Keratinocyte (primary cell): ENCODE data around the gene GRK4. TPM values are rescaled to one million over a fixed set of nuclear protein-coding genes. Genes with fewer than 3 reads are reported as not detected.

ENCODE experiments used
- DNase-seq: peaks from one replicate; pipeline ENCODE4 v3.0.0-alpha.2; 2011; ENCODE audit warnings: low read depth, missing footprints, low spot score
- FAIRE-seq: peaks from 2 replicates; lab custom pipeline; 2011; peaks lifted over from hg19 to GRCh38; lab: Jason Lieb, UNC
- H2AFZ ChIP-seq: 2 replicates; pipeline ENCODE4 v1.6.0; 2012; ENCODE audit warnings: low read length, control low read depth, inconsistent platforms; ENCODE audit not compliant: control insufficient read depth
- H3K27ac ChIP-seq: 2 replicates; pipeline ENCODE4 v1.5.1; 2011; ENCODE audit warnings: low read length; ENCODE audit not compliant: control insufficient read depth, insufficient read depth
- H3K27me3 ChIP-seq: 3 replicates; pipeline ENCODE4 v1.6.0; 2011; ENCODE audit warnings: low read length; ENCODE audit not compliant: control insufficient read depth, insufficient read depth; ENCODE audit errors: extremely low read depth
- H3K36me3 ChIP-seq, 2 experiments: 2 replicates in 1 of 2; 3 replicates in 1 of 2; pipeline ENCODE4 v1.5.1; 2011; ENCODE audit warnings: low read length in 2 of 2, mild to moderate bottlenecking in 1 of 2; ENCODE audit not compliant: control insufficient read depth in 2 of 2, insufficient read depth in 2 of 2; ENCODE audit errors: extremely low read depth in 1 of 2
- H3K4me1 ChIP-seq: 3 replicates; pipeline ENCODE4 v1.5.1; 2011; ENCODE audit warnings: low read length; ENCODE audit not compliant: control insufficient read depth, insufficient read depth; ENCODE audit errors: extremely low read depth
- H3K4me2 ChIP-seq: 3 replicates; pipeline ENCODE4 v1.6.0; 2011; ENCODE audit warnings: low read depth, low read length; ENCODE audit not compliant: control insufficient read depth, insufficient read depth; ENCODE audit errors: extremely low read depth
- H3K4me3 ChIP-seq, 3 experiments: fragments of 200-600 bp in 1 of 3; sonication (generic) in 1 of 3; 2 replicates in 2 of 3; 3 replicates in 1 of 3; pipeline ENCODE4 v1.5.1; 2011 to 2016; ENCODE audit warnings: low read length in 3 of 3, mild to moderate bottlenecking in 3 of 3, control low read depth in 2 of 3, inconsistent platforms in 1 of 3, low read depth in 1 of 3, mixed read lengths in 1 of 3, mixed run types in 1 of 3, moderate library complexity in 1 of 3; ENCODE audit not compliant: control insufficient read depth in 2 of 3, insufficient read depth in 2 of 3; ENCODE audit errors: extremely low read depth in 1 of 3
- H3K79me2 ChIP-seq: 2 replicates; pipeline ENCODE4 v1.6.0; 2012; ENCODE audit warnings: low read length; ENCODE audit not compliant: control insufficient read depth, insufficient read depth
- H3K9ac ChIP-seq: 3 replicates; pipeline ENCODE4 v1.6.0; 2011; ENCODE audit warnings: low read length; ENCODE audit not compliant: control insufficient read depth, insufficient read depth; ENCODE audit errors: extremely low read depth
- H3K9me1 ChIP-seq: 3 replicates; pipeline ENCODE4 v1.6.0; 2011; ENCODE audit warnings: low read length; ENCODE audit not compliant: control insufficient read depth, insufficient read depth; ENCODE audit errors: extremely low read depth
- H3K9me3 ChIP-seq: 2 replicates; pipeline ENCODE4 v1.5.1; 2012; ENCODE audit warnings: low read depth, low read length; ENCODE audit not compliant: control insufficient read depth
- H4K20me1 ChIP-seq: 3 replicates; pipeline ENCODE4 v1.6.0; 2011; ENCODE audit warnings: low read length; ENCODE audit not compliant: control insufficient read depth, insufficient read depth; ENCODE audit errors: extremely low read depth
- CTCF ChIP-seq, 3 experiments: IDR thresholded peaks in 1 of 3; conservative IDR thresholded peaks in 1 of 3; optimal IDR thresholded peaks in 1 of 3; 2 replicates in 2 of 3; 3 replicates in 1 of 3; pipeline versions ENCODE3 to v1.5.1; 2011; ENCODE audit warnings: low read length in 3 of 3, mild to moderate bottlenecking in 3 of 3, moderate library complexity in 2 of 3, control low read depth in 1 of 3, inconsistent platforms in 1 of 3; ENCODE audit not compliant: insufficient read depth in 2 of 3; ENCODE audit errors: extremely low read depth in 1 of 3
- EZH2 ChIP-seq: IDR thresholded peaks from one replicate; pipeline ENCODE4 v1.6.1; 2012; ENCODE audit warnings: inconsistent platforms, mild to moderate bottlenecking, low read length, moderate library complexity
- dilution Hi-C: fragments of 300-500 bp; cut with MboI; formaldehyde crosslinking; loops from one replicate; pipeline ENCODE4 v1.7.0; 2020; ENCODE audit warnings: low sequenced_read_pairs; ENCODE audit not compliant: extremely low pct_ligation_motif_present
- polyA plus RNA-seq, 5 experiments: library from polyadenylated mRNA; depleted of rRNA in 3 of 5; stranded (reverse) in 3 of 5; stranded (forward) in 1 of 5; unstranded in 1 of 5; fragments of >200 nt; gene quantifications; 1 replicate in 1 of 5; 2 replicates in 3 of 5; 3 replicates in 1 of 5; pipeline versions ENCODE4 v1.2.1 to v1.2.3, GENCODE V29; 2011 to 2012; ENCODE audit warnings: missing spikeins in 2 of 5, low read depth in 1 of 5, low replicate concordance in 1 of 5

Gene GRK4
- polyA plus RNA-seq, 1 donor (not counting 4 experiments of a cell fraction or from before 2014, with no cell fraction given): 4.3 TPM

- peak; percentile 41 for FAIRE-seq
- no peaks in the 10 kb centered on the region for H3K27me3 ChIP-seq
- no peaks in the 10 kb centered on the region for H3K9me3 ChIP-seq
- no peak overlapping the region for H3K4me3 ChIP-seq
- H2AFZ ChIP-seq: no peak overlapping the region
- peak overlapping the region; percentile 99 for H3K27ac ChIP-seq
- H3K9me1 ChIP-seq: no peaks in the 10 kb centered on the region
- H3K4me1 ChIP-seq: peaks cover 18% of the 10 kb centered on the region
- H4K20me1 ChIP-seq: no peaks in the 10 kb centered on the region
- peak overlapping the region; percentile 82 for H3K9ac ChIP-seq
- peak overlapping the region; percentile 61 for H3K4me2 ChIP-seq
- no peaks in the 10 kb centered on the region for H3K36me3 ChIP-seq
- dilution Hi-C loops: no loop called here
- DNase-seq: no peak
- no peaks in the 10 kb centered on the region for H3K79me2 ChIP-seq
- no peak for TF ChIP-seq EZH2
- no peak for TF ChIP-seq CTCF (optimal IDR thresholded peaks at IDR 0.05 in 1 of 3, IDR thresholded peaks at IDR 0.05 in 1 of 3, conservative IDR thresholded peaks at IDR 0.05 in 1 of 3; ENCODE audit: extremely low read depth in 1 of 3, insufficient read depth in 2 of 3, low read length in 3 of 3)
Observed at GRCh38 chr4:3010577-3010976, 47.2 kb downstream of the GRK4 start.

- FAIRE-seq (no peak), DNase-seq (no peak)
- H3K4me2 ChIP-seq: peak overlapping the region; percentile 61
- dilution Hi-C loops: no loop called here
- no peaks in the 10 kb centered on the region for H4K20me1 ChIP-seq
- H3K27me3 ChIP-seq: no peaks in the 10 kb centered on the region
- H3K9ac ChIP-seq: peak overlapping the region; percentile 82
- no peak overlapping the region for H2AFZ ChIP-seq
- H3K9me3 ChIP-seq: no peaks in the 10 kb centered on the region
- H3K4me1 ChIP-seq: peaks cover 18% of the 10 kb centered on the region
- H3K4me3 ChIP-seq: no peak overlapping the region
- TF ChIP-seq CTCF (optimal IDR thresholded peaks at IDR 0.05 in 1 of 3, IDR thresholded peaks at IDR 0.05 in 1 of 3, conservative IDR thresholded peaks at IDR 0.05 in 1 of 3; ENCODE audit: extremely low read depth in 1 of 3, insufficient read depth in 2 of 3, low read length in 3 of 3): no peak
- no peak for TF ChIP-seq EZH2
- H3K27ac ChIP-seq: peak overlapping the region; percentile 99
- no peaks in the 10 kb centered on the region for H3K79me2 ChIP-seq
- H3K36me3 ChIP-seq: no peaks in the 10 kb centered on the region
- H3K9me1 ChIP-seq: no peaks in the 10 kb centered on the region
Observed at GRCh38 chr4:3010998-3011397, 47.6 kb downstream of the GRK4 start.
